GM13977 (cell line): Measurements from ENCODE around the gene UBXN6.

ENCODE experiments used
- DNase-seq: peaks from one replicate; pipeline ENCODE4 v3.0.0; 2012; ENCODE audit warnings: low spot score
- CTCF ChIP-seq: IDR thresholded peaks from 2 replicates; pipeline ENCODE4 v1.5.1; 2012; ENCODE audit warnings: mild to moderate bottlenecking, control low read depth; ENCODE audit not compliant: insufficient read depth; ENCODE audit errors: extremely low read depth, missing control alignments
- in situ Hi-C: fragments of 300-500 bp; cut with MboI; formaldehyde crosslinking; loops from one replicate; pipeline ENCODE4 v1.12.0; 2022; ENCODE audit warnings: low sequenced_read_pairs, low pct_unique_long_range_greater_than_20kb, mixed read lengths, inconsistent platforms; ENCODE audit not compliant: unreplicated experiment

Gene UBXN6

GRCh38 chr19:4423416-4424126, 34.0 kb downstream of the UBXN6 start:
- no peak for TF ChIP-seq CTCF
- in situ Hi-C loops = no loop called here
- no peak for DNase-seq

- DNase-seq = no peak
- in situ Hi-C loops = no loop called here
- TF ChIP-seq CTCF = no peak
Observed at GRCh38 chr19:4416268-4416667, 41.3 kb downstream of the UBXN6 start.

GRCh38 chr19:4415352-4415751, 42.2 kb downstream of the UBXN6 start:
- TF ChIP-seq CTCF = no peak
- DNase-seq = no peak
- in situ Hi-C loops = no loop called here

- DNase-seq = no peak
Observed at GRCh38 chr19:4414800-4415321, 42.7 kb downstream of the UBXN6 start.

GRCh38 chr19:4414144-4414799, 43.3 kb downstream of the UBXN6 start:
- in situ Hi-C loops = no loop called here
- DNase-seq = no peak
- no peak for TF ChIP-seq CTCF

More at GRCh38 chr19:4414800-4415321, 42.7 kb downstream of the UBXN6 start:
- TF ChIP-seq CTCF = no peak
- in situ Hi-C loops = no loop called here

GRCh38 chr19:4413588-4413987, 44.0 kb downstream of the UBXN6 start:
- no peak for TF ChIP-seq CTCF
- DNase-seq = no peak
- in situ Hi-C loops = no loop called here
